ENCODE measurements around the gene MIOS. TPM values are rescaled to one million over a fixed set of nuclear protein-coding genes. Genes with fewer than 3 reads are reported as not detected.
A peak's percentile ranks its signal among the peaks of the same experiment; 100 is the strongest.

The MIOS gene
- total and polyA plus RNA-seq, 9 of the 15 experiments (the other 6 are each of a cell fraction or from before 2014, with no cell fraction given) = 7.8 to 47.8 (median 30.6) TPM

- TF ChIP-seq ARID4B (CRISPR knock-in tag; IDR thresholded peaks at IDR 0.05) = peak; percentile 98
- TF ChIP-seq PATZ1 (CRISPR knock-in tag; IDR thresholded peaks at IDR 0.05; ENCODE audit: borderline replicate concordance) = no peak
- no peak for TF ChIP-seq PTTG1 (tag; IDR thresholded peaks at IDR 0.05; ENCODE audit: low read depth)
- TF ChIP-seq CBX1 (IDR thresholded peaks at IDR 0.05; ENCODE audit: low read depth) = peak; percentile 43; the same call in 1 of the 2 replicates
- peak; percentile 88; the same call in 1 of the 2 replicates for TF ChIP-seq RREB1 (CRISPR knock-in tag; IDR thresholded peaks at IDR 0.05)
- TF ChIP-seq RBM22 (IDR thresholded peaks at IDR 0.05; ENCODE audit: low read depth, low read length, poor library complexity, severe bottlenecking) = peak; percentile 41
- TF ChIP-seq NR1H2 (CRISPR knock-in tag; IDR thresholded peaks at IDR 0.05) = peak; percentile 73; the same call in 1 of the 2 replicates
- no peak for TF ChIP-seq NCOA6 (IDR thresholded peaks at IDR 0.05)
- 0 out of 2 replicates have a peak, but pooled peaks have one; percentile 34 for TF ChIP-seq SMARCC2 (IDR thresholded peaks at IDR 0.05; ENCODE audit: low read depth)
- TF ChIP-seq TEAD1 (CRISPR knock-in tag; IDR thresholded peaks at IDR 0.05) = peak; percentile 21 to 44; a peak in 1 of 4 replicates
- peak; percentile 90 for TF ChIP-seq TAF1 (IDR thresholded peaks at IDR 0.05; ENCODE audit: control insufficient read depth, extremely low read depth, insufficient read depth, low read length, severe bottlenecking)
- peak; percentile 85 for TF ChIP-seq ETV1 (tag; conservative IDR thresholded peaks at IDR 0.05; ENCODE audit: low read depth)
- peak; percentile 91 for TF ChIP-seq POLR2A (conservative IDR thresholded peaks at IDR 0.05)
Observed at GRCh38 chr7:7640221-7641128, 73.8 kb downstream of the MIOS start, which contains the start of gene UMAD1 (continued).

Data from K562 (cell line).